Heart right ventricle (tissue), 16 donors: Measurements from ENCODE around the gene HIBCH. TPM values are rescaled to one million over a fixed set of nuclear protein-coding genes. Genes with fewer than 3 reads are reported as not detected.
"Not testable (repeated sequence)": the region's sequence is repeated elsewhere in the genome, so short reads cannot be mapped to it uniquely, and the experiment has no call there.

Experiments
- ATAC-seq, 8 donors: fragments of 200-7000 bp; cut with Tn5 transposase; one replicate each; pipeline ENCODE4 v1.9.1; 2020; ENCODE audit warnings: mild to moderate bottlenecking in 8 of 8, moderate library complexity in 8 of 8, moderate number of reproducible peaks in 1 of 8
- DNase-seq, 2 donors: peaks; one replicate each; pipeline ENCODE4 v3.0.0-alpha.2; 2020
- H3K27ac ChIP-seq, 10 donors: fragments of 200-600 bp; sonication (generic) in 2 of 10; one replicate each; pipeline versions ENCODE4 v1.5.0 to v1.8.0; 2020 to 2022; ENCODE audit warnings: mild to moderate bottlenecking in 3 of 10
- H3K27me3 ChIP-seq, 7 donors: fragments of 200-600 bp; one replicate each; pipeline ENCODE4 v1.8.0; 2021 to 2022; ENCODE audit warnings: mild to moderate bottlenecking in 2 of 7
- H3K36me3 ChIP-seq, 9 donors: fragments of 200-600 bp; sonication (generic) in 1 of 9; one replicate each; pipeline versions ENCODE4 v1.5.0 to v1.8.0; 2020 to 2022; ENCODE audit warnings: mild to moderate bottlenecking in 2 of 9
- H3K4me1 ChIP-seq, 9 donors: fragments of 200-600 bp; sonication (generic) in 1 of 9; one replicate each; pipeline versions ENCODE4 v1.5.0 to v1.8.0; 2020 to 2022; ENCODE audit warnings: mild to moderate bottlenecking in 4 of 9
- H3K4me3 ChIP-seq, 10 donors: fragments of 200-600 bp; sonication (generic) in 2 of 10; one replicate each; pipeline versions ENCODE4 v1.5.0 to v1.8.0; 2020 to 2022; ENCODE audit warnings: mild to moderate bottlenecking in 7 of 10, moderate library complexity in 2 of 10
- H3K9me3 ChIP-seq, 11 donors: fragments of 200-600 bp in 10 of 11; sonication (generic) in 2 of 11; one replicate each; pipeline versions ENCODE4 v1.5.0 to v1.8.0; 2013 to 2022; ENCODE audit warnings: mild to moderate bottlenecking in 2 of 11, control low read depth in 1 of 11, moderate library complexity in 1 of 11
- CTCF ChIP-seq, 9 donors: fragments of 200-600 bp; sonication (generic) in 2 of 9; IDR thresholded peaks; one replicate each; pipeline versions ENCODE4 v1.5.0 to v1.8.0; 2021 to 2022; ENCODE audit warnings: antibody characterized with exemption in 9 of 9, mild to moderate bottlenecking in 5 of 9, moderate library complexity in 1 of 9
- WGBS, 2 donors: extraction: QIAGEN DNeasy Blood & Tissue Kit; methylation state at CpG; one replicate each; pipeline ENCODE4 v1.1.7; 2013; ENCODE audit warnings: inconsistent platforms in 1 of 2; 5-methylcytosine and 5-hydroxymethylcytosine counted together
- intact Hi-C, 10 donors: fragments of 100-400 bp; cut with DNase I; formaldehyde crosslinking; loops; one replicate each; pipeline versions ENCODE4 v1.11.1 to v1.14.2; 2022
- polyA plus RNA-seq, 2 donors: library from polyadenylated mRNA; stranded (reverse); fragments of 200-250 nt; gene quantifications; one replicate each; pipeline ENCODE4 v1.2.3, GENCODE V29; 2013
- total RNA-seq, 10 donors: library from RNA; stranded (reverse); fragmentation: NEBNext Ultra II Directional in 3 of 10; extraction: Animal tissue kit (Norgen Biotek cat#: 25700) in 3 of 10; gene quantifications; one replicate each; pipeline versions ENCODE4 v1.2.1 to v1.2.4, GENCODE V29; 2021 to 2023
- donor health status: Arrhythmogenic right ventricular cardiomyopathy.
- donor health status: ischemic (EF 13 %, LVEDD 7.1; RV severe dilation, severe dysfunction).
- donor health status: healthy with polysubstance abuse.
- donor health status: DM: no; HTN: yes; CAD: no.
- donor health status: DM: no; HTN: no; CAD: no.
- donor health status: ischemic (EF 25% LVEDD 6.9; RV normal size, moderate dysfunction).
- donor health status: ischemic (EF 25% LVEDD 5.7; RV mildly dilated, moderate dysfunction).
- donor health status: healthy.
- donor health status: DM: yes; HTN: yes; CAD: no.
- donor health status: Ischemic cardiomyopathy.
- donor health status: ischemic (EF 35%, LVEDD 5.7; RV mildly dilated, moderate dysfunction).
- donor health status: nonischemic (EF 11% LVEDD 7.7; RV severe dilation, severe dysfunction).
- donor health status: DM: yes; HTN: yes; CAD: no.
- donor health status: PGD.
- donor health status: ischemic (EF 29% LVEDD 5.4; RV normal size, mild dysfunction).
- donor health status: nonischemic (EF 23%, LVEDD 6.1; RV moderate dilation, normal function).

Gene HIBCH
- total and polyA plus RNA-seq, 12 donors: 7.7 to 38.4 (median 24.8) TPM

- ATAC-seq (no peak), DNase-seq (no peak)
- no peaks in the 10 kb centered on the region for H3K27me3 ChIP-seq
- peaks cover 0 to 16% (median 5%) of the 10 kb centered on the region in 9 donors for H3K4me1 ChIP-seq
- H3K4me3 ChIP-seq: no peak overlapping the region
- TF ChIP-seq CTCF (IDR thresholded peaks at IDR 0.05): no peak
- intact Hi-C loops: no loop called here
- no peak overlapping the region for H3K27ac ChIP-seq
- 97 to 98% methylated on average over 10 to 11 of the region's 11 CpGs for WGBS, 2 donors
- H3K9me3 ChIP-seq: peaks cover 0 to 7% (median 0%) of the 10 kb centered on the region in 11 donors
- no peaks in the 10 kb centered on the region for H3K36me3 ChIP-seq
These were observed 156.8 kb downstream of the HIBCH start for GRCh38 chr2:190162851-190163250.

GRCh38 chr2:190159453-190159852 is 160.2 kb downstream of the HIBCH start:
- TF ChIP-seq CTCF (IDR thresholded peaks at IDR 0.05): no peak
- peaks cover 0 to 16% (median 5%) of the 10 kb centered on the region in 9 donors for H3K4me1 ChIP-seq
- no peaks in the 10 kb centered on the region for H3K27me3 ChIP-seq
- H3K27ac ChIP-seq: peak overlapping the region in 4 of 10 donors; percentile 11 to 49 (median 34)
- DNase-seq (peak in 1 of 2 donors; percentile 50), ATAC-seq (peak; percentile 83 to 98 (median 95))
- no peaks in the 10 kb centered on the region for H3K36me3 ChIP-seq
- H3K4me3 ChIP-seq: no peak overlapping the region
- 45 to 54% methylated on average over 3 of the region's 3 CpGs for WGBS, 2 donors
- no peaks in the 10 kb centered on the region for H3K9me3 ChIP-seq
- intact Hi-C loops: no loop called here

GRCh38 chr2:190158798-190159434 is 160.7 kb downstream of the HIBCH start:
- H3K9me3 ChIP-seq: no peaks in the 10 kb centered on the region
- DNase-seq (no peak), ATAC-seq (peak in 6 of 8 donors; percentile 8 to 42 (median 26))
- peaks cover 0 to 16% (median 5%) of the 10 kb centered on the region in 9 donors for H3K4me1 ChIP-seq
- H3K27me3 ChIP-seq: no peaks in the 10 kb centered on the region
- H3K27ac ChIP-seq: peak overlapping the region in 4 of 10 donors; percentile 25 to 46 (median 38)
- H3K36me3 ChIP-seq: no peaks in the 10 kb centered on the region
- intact Hi-C loops: no loop called here
- H3K4me3 ChIP-seq: no peak overlapping the region
- WGBS, 2 donors: 74% methylated on average over 3 of the region's 3 CpGs
- no peak for TF ChIP-seq CTCF (IDR thresholded peaks at IDR 0.05)

GRCh38 chr2:190157613-190158528 is 161.8 kb downstream of the HIBCH start:
- H3K36me3 ChIP-seq, DNase-seq, intact Hi-C loops, H3K9me3 ChIP-seq, ATAC-seq, H3K4me3 ChIP-seq, H3K27ac ChIP-seq, H3K27me3 ChIP-seq: not testable (repeated sequence)
- WGBS, 2 donors: 84 to 86% methylated on average over 10 of the region's 10 CpGs
- peaks cover 0 to 16% (median 5%) of the 10 kb centered on the region in 9 donors for H3K4me1 ChIP-seq
